Measurements from ENCODE around the gene AP4E1. TPM values are rescaled to one million over a fixed set of nuclear protein-coding genes. Genes with fewer than 3 reads are reported as not detected.

The AP4E1 gene
- total and polyA plus RNA-seq, 12 donors: 2.0 to 11.1 (median 8.8) TPM

GRCh38 chr15:50971542-50971941, 63.1 kb downstream of the AP4E1 start:
- Histone ChIP-seq H3K27ac (no peak overlapping the region), H3K4me3 (no peak overlapping the region), H3K4me1 (peaks cover 0 to 3% (median 0%) of the 10 kb centered on the region in 9 donors), H3K27me3 (no peaks in the 10 kb centered on the region), H3K9me3 (peaks cover 0 to 67% (median 23%) of the 10 kb centered on the region in 11 donors), H3K36me3 (peaks cover 0 to 90% (median 46%) of the 10 kb centered on the region in 9 donors)
- ATAC-seq (no peak), DNase-seq (no peak)
- no peak for TF ChIP-seq CTCF (IDR thresholded peaks at IDR 0.05)
- intact Hi-C loops (cut with DNase I): no loop called here

GRCh38 chr15:50973605-50974004, 65.1 kb downstream of the AP4E1 start:
- Histone ChIP-seq H3K27me3 (no peaks in the 10 kb centered on the region), H3K4me3 (no peak overlapping the region), H3K27ac (no peak overlapping the region), H3K4me1 (peaks cover 0 to 16% (median 12%) of the 10 kb centered on the region in 9 donors), H3K36me3 (peaks cover 0 to 70% (median 43%) of the 10 kb centered on the region in 9 donors), H3K9me3 (peaks cover 0 to 52% (median 23%) of the 10 kb centered on the region in 11 donors)
- TF ChIP-seq CTCF (IDR thresholded peaks at IDR 0.05): no peak
- 86 to 98% methylated on average over 4 of the region's 4 CpGs for WGBS, 2 donors
- intact Hi-C loops (cut with DNase I): no loop called here
- no peak for ATAC-seq
- no peak for DNase-seq

GRCh38 chr15:50977162-50977561, 68.7 kb downstream of the AP4E1 start:
- Histone ChIP-seq H3K27me3 (no peaks in the 10 kb centered on the region), H3K9me3 (peaks cover 0 to 20% (median 0%) of the 10 kb centered on the region in 11 donors), H3K4me1 (peaks cover 0 to 16% (median 12%) of the 10 kb centered on the region in 9 donors), H3K4me3 (no peak overlapping the region), H3K36me3 (peaks cover 0 to 53% (median 17%) of the 10 kb centered on the region in 9 donors), H3K27ac (peak overlapping the region in 2 of 10 donors; percentile 33 to 54)
- intact Hi-C loops (cut with DNase I): no loop called here
- WGBS, 2 donors: 28 to 30% methylated on average over 2 of the region's 2 CpGs
- DNase-seq (no peak), ATAC-seq (peak in 2 of 8 donors; percentile 28 to 51)
- TF ChIP-seq CTCF (IDR thresholded peaks at IDR 0.05): no peak

- no peaks in the 10 kb centered on the region for H3K27me3 ChIP-seq
- peaks cover 0 to 52% (median 11%) of the 10 kb centered on the region in 9 donors for H3K36me3 ChIP-seq
- H3K4me1 ChIP-seq: peaks cover 0 to 16% (median 12%) of the 10 kb centered on the region in 9 donors
- no peak overlapping the region for H3K4me3 ChIP-seq
- TF ChIP-seq CTCF (IDR thresholded peaks at IDR 0.05): no peak
- H3K27ac ChIP-seq: no peak overlapping the region
- ATAC-seq (no peak), DNase-seq (no peak)
- intact Hi-C loops (cut with DNase I): no loop called here
- peaks cover 0 to 8% (median 0%) of the 10 kb centered on the region in 11 donors for H3K9me3 ChIP-seq
- 95 to 96% methylated on average over 4 of the region's 4 CpGs for WGBS, 2 donors
These were observed 70.1 kb downstream of the AP4E1 start for GRCh38 chr15:50978580-50978979.

Measured in heart right ventricle (tissue), 16 donors.